HepG2 (cell line): ENCODE measurements around the gene GATAD2B. TPM values are rescaled to one million over a fixed set of nuclear protein-coding genes. Genes with fewer than 3 reads are reported as not detected.

Experiments
- AGO2 ChIP-seq: fragments of 200-400 bp; formaldehyde crosslinking; optimal IDR thresholded peaks from 2 replicates; pipeline ENCODE3; 2017; ENCODE audit warnings: mild to moderate bottlenecking, low read depth, low read length, moderate library complexity
- ATF7 ChIP-seq, 2 experiments: fragments of 450-650 bp in 1 of 2; sonication (generic) in 1 of 2; formaldehyde crosslinking in 1 of 2; IDR thresholded peaks; 2 replicates each; pipeline versions ENCODE4 v1.4.0 to v1.6.1; 2016 to 2020; ENCODE audit warnings: antibody characterized with exemption in 1 of 2, mild to moderate bottlenecking in 1 of 2, missing genetic modification reagents in 1 of 2
- ELK4 ChIP-seq: sonication (generic); formaldehyde crosslinking; IDR thresholded peaks from 2 replicates; pipeline ENCODE4 v1.9.0; 2021; ENCODE audit warnings: missing genetic modification reagents, borderline replicate concordance
- GATAD1 ChIP-seq: IDR thresholded peaks from 2 replicates; pipeline ENCODE4 v1.6.1; 2016; ENCODE audit warnings: missing genetic modification reagents, missing compliant biosample characterization
- NR2F2 ChIP-seq: IDR thresholded peaks from 2 replicates; pipeline ENCODE4 v1.6.1; 2012; ENCODE audit warnings: low read depth, inconsistent platforms, borderline replicate concordance
- PRDM10 ChIP-seq: sonication (generic); formaldehyde crosslinking; IDR thresholded peaks from 2 replicates; pipeline ENCODE4 v1.4.0; 2020; ENCODE audit warnings: low read depth, missing genetic modification reagents
- SPEN ChIP-seq: sonication (generic); formaldehyde crosslinking; IDR thresholded peaks from 2 replicates; pipeline ENCODE4 v1.5.1; 2020; ENCODE audit warnings: low read depth, mild to moderate bottlenecking, missing genetic modification reagents
- U2AF2 ChIP-seq: fragments of 200-400 bp; formaldehyde crosslinking; IDR thresholded peaks from 2 replicates; pipeline ENCODE4 v1.6.1; 2017; ENCODE audit warnings: low read depth, mild to moderate bottlenecking, low read length
- ZNF12 ChIP-seq: sonication (generic); formaldehyde crosslinking; IDR thresholded peaks from 2 replicates; pipeline ENCODE4 v1.5.0; 2020; ENCODE audit warnings: missing genetic modification reagents
- ZNF124 ChIP-seq: sonication (generic); formaldehyde crosslinking; IDR thresholded peaks from 2 replicates; pipeline ENCODE4 v1.4.0; 2020; ENCODE audit warnings: missing genetic modification reagents
- ZNF33A ChIP-seq: sonication (generic); formaldehyde crosslinking; IDR thresholded peaks from 2 replicates; pipeline ENCODE4 v1.5.1; 2020; ENCODE audit warnings: missing genetic modification reagents, mild to moderate bottlenecking, moderate library complexity, borderline replicate concordance
- ZNF687 ChIP-seq: sonication (generic); formaldehyde crosslinking; IDR thresholded peaks from 2 replicates; pipeline ENCODE4 v1.5.1; 2020; ENCODE audit warnings: mild to moderate bottlenecking, missing genetic modification reagents, moderate library complexity
- ZNF770 ChIP-seq: sonication (generic); formaldehyde crosslinking; IDR thresholded peaks from 2 replicates; pipeline ENCODE4 v1.5.0; 2020; ENCODE audit warnings: mild to moderate bottlenecking, missing genetic modification reagents
- polyA plus RNA-seq, 8 experiments: library from polyadenylated mRNA; depleted of rRNA in 3 of 8; stranded (reverse) in 7 of 8; unstranded in 1 of 8; fragments of >200 nt; fragmentation: Illumina TruSeq in 4 of 8; extraction: Trizol in 4 of 8; gene quantifications; 2 replicates each; pipeline versions ENCODE4 v1.2.1 to v1.2.3, GENCODE V29; 2011 to 2016; ENCODE audit warnings: low read depth in 4 of 8, missing spikeins in 1 of 8, mixed read lengths in 1 of 8; ENCODE audit not compliant: insufficient read depth in 1 of 8
- total RNA-seq, 5 experiments: library from RNA; depleted of rRNA; stranded (reverse); fragments of >200 nt; fragmentation: Illumina TruSeq; extraction: Trizol; gene quantifications; 2 replicates each; pipeline ENCODE4 v1.2.3, GENCODE V29; 2016; ENCODE audit warnings: low read depth in 1 of 5
- TF ChIP-seq, protein P1 (sequence below): fragments of 450-650 bp; IDR thresholded peaks from 2 replicates; pipeline ENCODE4 v1.6.1; 2017

Gene GATAD2B
- total and polyA plus RNA-seq, 2 of the 13 experiments (the other 11 are each of a cell fraction or from before 2014, with no cell fraction given), result 3.2 to 5.2 TPM

DNA sequence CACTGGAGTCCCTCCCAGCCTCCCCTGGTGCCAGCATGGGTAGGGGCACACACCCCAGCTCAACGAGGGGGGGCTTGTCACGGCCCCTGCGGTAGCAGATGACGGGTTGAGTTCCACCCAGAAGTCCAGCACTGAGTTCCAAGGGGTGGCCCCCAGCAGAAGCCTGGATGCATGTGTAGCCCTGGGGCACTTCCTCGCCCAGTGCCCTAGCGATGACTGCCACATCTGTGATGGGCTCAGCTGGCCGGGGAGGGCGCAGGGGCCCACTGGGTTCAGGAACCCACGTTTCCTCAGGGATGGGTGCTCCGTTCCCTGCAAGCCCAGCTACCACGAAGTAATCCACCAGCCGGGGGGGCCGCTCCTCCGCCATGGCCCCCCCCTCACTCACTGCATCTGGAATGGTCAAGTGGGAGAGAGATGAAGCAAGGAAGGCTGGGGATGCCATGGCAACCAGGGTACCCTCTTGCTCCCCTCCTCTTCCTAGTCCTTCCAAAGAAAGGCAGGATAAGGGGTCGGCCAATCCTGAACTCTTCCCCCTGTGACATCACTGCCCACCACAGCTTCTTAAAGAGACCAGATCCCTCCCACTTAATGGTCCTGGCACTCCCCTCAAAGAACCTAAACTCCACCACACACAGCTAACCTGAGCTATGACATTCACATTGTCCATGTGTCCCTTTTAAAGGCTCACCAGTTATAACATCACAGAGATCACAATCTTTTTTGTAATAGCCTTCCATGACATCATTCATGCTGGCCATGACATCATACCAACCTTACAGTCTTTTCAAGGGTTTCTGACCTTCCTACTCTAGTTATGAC is 21.4 kb upstream of the GATAD2B start (continued):
- TF ChIP-seq, protein P1, sequence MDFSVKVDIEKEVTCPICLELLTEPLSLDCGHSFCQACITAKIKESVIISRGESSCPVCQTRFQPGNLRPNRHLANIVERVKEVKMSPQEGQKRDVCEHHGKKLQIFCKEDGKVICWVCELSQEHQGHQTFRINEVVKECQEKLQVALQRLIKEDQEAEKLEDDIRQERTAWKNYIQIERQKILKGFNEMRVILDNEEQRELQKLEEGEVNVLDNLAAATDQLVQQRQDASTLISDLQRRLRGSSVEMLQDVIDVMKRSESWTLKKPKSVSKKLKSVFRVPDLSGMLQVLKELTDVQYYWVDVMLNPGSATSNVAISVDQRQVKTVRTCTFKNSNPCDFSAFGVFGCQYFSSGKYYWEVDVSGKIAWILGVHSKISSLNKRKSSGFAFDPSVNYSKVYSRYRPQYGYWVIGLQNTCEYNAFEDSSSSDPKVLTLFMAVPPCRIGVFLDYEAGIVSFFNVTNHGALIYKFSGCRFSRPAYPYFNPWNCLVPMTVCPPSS, result no peak
- 0 out of 2 replicates have a peak, but pooled peaks have one; percentile 16 for TF ChIP-seq ZNF687
- no peak for TF ChIP-seq ZNF124 (CRISPR knock-in tag)
- no peak for TF ChIP-seq SPEN
- peak; percentile 93 for TF ChIP-seq ATF7 (IDR thresholded peaks at IDR 0.05)
- TF ChIP-seq ATF7 (CRISPR knock-in tag; IDR thresholded peaks at IDR 0.05), result no peak
- TF ChIP-seq ZNF12 (CRISPR knock-in tag), result no peak
- TF ChIP-seq ZNF770 (CRISPR knock-in tag), result no peak
- peak; percentile 62 for TF ChIP-seq AGO2
- TF ChIP-seq ZNF33A (CRISPR knock-in tag), result no peak
- no peak for TF ChIP-seq PRDM10 (CRISPR knock-in tag)
- no peak for TF ChIP-seq NR2F2
- no peak for TF ChIP-seq ELK4 (CRISPR knock-in tag)
- no peak for TF ChIP-seq GATAD1 (CRISPR knock-in tag)
- TF ChIP-seq U2AF2, result no peak
